ENCODE results near the gene CLEC18C. TPM values are rescaled to one million over a fixed set of nuclear protein-coding genes. Genes with fewer than 3 reads are reported as not detected.
"Not testable (repeated sequence)": the region's sequence is repeated elsewhere in the genome, so short reads cannot be mapped to it uniquely, and the experiment has no call there.

The CLEC18C gene
- total RNA-seq (2021) (8.9 and 11.6 TPM in 2 replicates), Bru-seq, nascent RNA (percentile 35 among the genes with signal in this experiment), BruChase-seq, experiment 1, labeled RNA remaining after a 2-hour chase (percentile 44 among the genes with signal in this experiment), BruChase-seq, experiment 2, labeled RNA remaining after a 6-hour chase (percentile 60 among the genes with signal in this experiment)
- long read RNA-seq, partial matches to known transcripts = 1 of 3 reads
- long read RNA-seq, other reads (novel, unspliced or antisense) = 2 of 3 reads

DNA sequence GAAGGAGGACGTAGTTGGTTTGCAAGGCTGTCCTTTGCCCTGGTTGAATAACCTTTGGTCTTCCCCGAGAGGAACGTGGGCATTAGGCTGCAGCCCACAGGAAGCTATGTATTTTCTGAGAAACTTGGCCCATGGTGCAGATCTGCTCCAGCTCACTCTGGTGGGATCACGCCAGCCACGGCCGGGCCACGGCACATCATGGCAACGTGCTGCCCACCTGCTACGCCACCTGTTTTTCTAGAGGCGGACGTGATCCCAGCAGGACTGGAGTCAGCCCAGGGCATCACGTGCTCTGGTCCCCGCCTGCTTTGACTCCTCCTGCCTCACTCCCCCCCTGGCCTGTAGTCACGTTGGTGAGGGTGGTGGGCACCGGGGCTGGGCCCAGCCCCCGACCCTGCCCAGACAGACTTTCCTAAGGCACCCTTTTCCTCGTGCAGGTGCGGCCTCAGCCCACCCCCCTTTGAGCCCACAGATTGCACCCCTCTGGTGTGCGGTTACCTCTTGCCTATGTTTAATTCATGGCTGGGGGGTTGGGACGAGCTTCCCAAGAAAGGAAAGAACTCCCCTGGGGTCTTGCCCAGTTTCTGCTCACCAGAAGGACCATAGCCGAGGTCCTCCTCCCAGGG, at the start of gene CLEC18C:
Gene CLEC18C, plus strand, starts transcription at position 576 of the 626 bp plus-strand sequence. CDS start 492 bp downstream, outside the sequence.
- H3K4me3 ChIP-seq (ENCODE audit: low read depth, low read length, poor library complexity, severe bottlenecking); POLR2A ChIA-PET (ENCODE audit: low non-redundant PET); CTCF ChIA-PET; H3K9me3 ChIP-seq (ENCODE audit: low read depth, low read length, poor library complexity, severe bottlenecking); BruUV-seq (replicated peaks); H3K4me1 ChIP-seq (ENCODE audit: insufficient read depth, low read length, poor library complexity, severe bottlenecking); H3K27me3 ChIP-seq (replicated peaks; ENCODE audit: insufficient read depth, low read depth, low read length, poor library complexity); intact Hi-C loops (cut with micrococcal nuclease; ENCODE audit: unreplicated experiment); DNase-seq (ENCODE audit: low spot score); H3K27ac ChIP-seq (ENCODE audit: low read depth, low read length, poor library complexity, severe bottlenecking); H3K36me3 ChIP-seq (ENCODE audit: insufficient read depth, low read length, poor library complexity, severe bottlenecking): not testable (repeated sequence)

DNA sequence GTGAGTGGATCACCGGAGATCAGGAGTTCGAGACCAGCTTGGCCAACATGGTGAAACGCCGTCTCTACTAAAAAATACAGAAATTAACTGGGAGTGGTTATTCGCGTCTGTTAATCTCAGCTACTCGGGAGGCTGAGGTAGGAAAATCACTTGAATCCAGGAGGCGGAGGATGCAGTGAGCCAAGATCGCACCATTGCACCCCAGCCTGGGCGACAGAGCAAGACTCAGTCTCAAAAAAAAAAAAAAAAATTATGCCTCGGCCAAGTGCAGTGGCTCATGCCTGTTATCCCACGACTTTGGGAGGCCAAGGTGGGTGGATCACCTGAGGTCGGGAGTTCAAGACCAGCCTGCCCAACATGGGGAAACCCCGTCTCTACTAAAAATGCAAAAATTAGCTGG, 49.8 kb upstream of the CLEC18C start:
- CTCF ChIA-PET; intact Hi-C loops (cut with micrococcal nuclease; ENCODE audit: unreplicated experiment): not testable (repeated sequence)

DNA sequence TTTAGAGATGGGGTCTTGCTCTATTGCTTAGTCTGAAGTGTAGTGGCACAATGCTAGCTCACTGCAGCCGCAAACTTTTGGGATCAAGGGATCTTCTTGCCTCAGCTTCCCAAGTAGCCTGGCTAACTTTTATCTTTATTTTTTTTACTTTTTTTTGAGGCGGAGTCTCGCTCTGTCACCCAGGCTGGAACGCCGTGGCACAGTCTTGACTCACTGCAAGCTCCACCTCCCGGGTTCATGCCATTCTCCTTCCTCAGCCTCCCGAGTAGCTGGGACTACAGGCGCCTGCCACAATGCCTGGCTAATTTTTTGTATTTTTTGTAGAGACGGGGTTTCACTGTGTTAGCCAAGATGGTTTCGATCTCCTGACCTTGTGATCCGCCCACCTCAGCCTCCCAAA, 47.4 kb upstream of the CLEC18C start:
- H3K9me3 ChIP-seq (ENCODE audit: low read depth, low read length, poor library complexity, severe bottlenecking); CTCF ChIA-PET; POLR2A ChIA-PET (ENCODE audit: low non-redundant PET); H3K4me3 ChIP-seq (ENCODE audit: low read depth, low read length, poor library complexity, severe bottlenecking); BruUV-seq (replicated peaks); DNase-seq (ENCODE audit: low spot score); H3K4me1 ChIP-seq (ENCODE audit: insufficient read depth, low read length, poor library complexity, severe bottlenecking); H3K27me3 ChIP-seq (replicated peaks; ENCODE audit: insufficient read depth, low read depth, low read length, poor library complexity); H3K27ac ChIP-seq (ENCODE audit: low read depth, low read length, poor library complexity, severe bottlenecking); intact Hi-C loops (cut with micrococcal nuclease; ENCODE audit: unreplicated experiment): not testable (repeated sequence)
- peaks cover 24% of the 10 kb centered on the region for H3K36me3 ChIP-seq (ENCODE audit: insufficient read depth, low read length, poor library complexity, severe bottlenecking)

More for the DNA sequence above, 49.8 kb upstream of the CLEC18C start:
- H3K27me3 ChIP-seq (replicated peaks; ENCODE audit: insufficient read depth, low read depth, low read length, poor library complexity); H3K4me3 ChIP-seq (ENCODE audit: low read depth, low read length, poor library complexity, severe bottlenecking); H3K4me1 ChIP-seq (ENCODE audit: insufficient read depth, low read length, poor library complexity, severe bottlenecking); BruUV-seq (replicated peaks); DNase-seq (ENCODE audit: low spot score); H3K27ac ChIP-seq (ENCODE audit: low read depth, low read length, poor library complexity, severe bottlenecking); H3K9me3 ChIP-seq (ENCODE audit: low read depth, low read length, poor library complexity, severe bottlenecking): not testable (repeated sequence)
- POLR2A ChIA-PET (ENCODE audit: low non-redundant PET) = interaction anchor here (0.6 kb wide), 1 partner anchor 9 kb away, joined by 5 read pairs; no protein-coding TSS in a partner anchor
- H3K36me3 ChIP-seq (ENCODE audit: insufficient read depth, low read length, poor library complexity, severe bottlenecking) = peaks cover 11% of the 10 kb centered on the region

DNA sequence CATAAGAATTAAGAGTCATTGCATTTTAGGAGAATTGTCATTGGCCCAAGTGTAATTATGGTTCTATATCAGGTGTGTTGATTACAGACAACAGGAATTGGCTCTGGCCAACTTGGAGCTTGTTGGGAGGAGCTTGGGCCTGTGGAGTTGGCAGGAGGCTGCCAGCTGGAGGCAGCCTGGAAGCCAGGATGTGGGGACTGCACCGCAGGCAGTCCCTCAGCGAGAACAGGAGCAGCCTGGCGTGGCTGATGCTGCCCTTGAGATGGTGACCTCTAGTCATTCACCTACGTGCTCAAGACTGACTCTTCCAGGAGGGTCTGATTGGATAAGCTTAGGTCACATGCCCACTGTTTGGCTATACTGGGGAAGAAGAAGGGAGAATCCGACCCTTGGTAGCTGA, 45.9 kb upstream of the CLEC18C start:
- H3K27ac ChIP-seq (ENCODE audit: low read depth, low read length, poor library complexity, severe bottlenecking); intact Hi-C loops (cut with micrococcal nuclease; ENCODE audit: unreplicated experiment); H3K4me1 ChIP-seq (ENCODE audit: insufficient read depth, low read length, poor library complexity, severe bottlenecking); DNase-seq (ENCODE audit: low spot score); H3K4me3 ChIP-seq (ENCODE audit: low read depth, low read length, poor library complexity, severe bottlenecking); CTCF ChIA-PET; H3K27me3 ChIP-seq (replicated peaks; ENCODE audit: insufficient read depth, low read depth, low read length, poor library complexity); POLR2A ChIA-PET (ENCODE audit: low non-redundant PET); H3K9me3 ChIP-seq (ENCODE audit: low read depth, low read length, poor library complexity, severe bottlenecking); BruUV-seq (replicated peaks): not testable (repeated sequence)
- H3K36me3 ChIP-seq (ENCODE audit: insufficient read depth, low read length, poor library complexity, severe bottlenecking) = peaks cover 21% of the 10 kb centered on the region

DNA sequence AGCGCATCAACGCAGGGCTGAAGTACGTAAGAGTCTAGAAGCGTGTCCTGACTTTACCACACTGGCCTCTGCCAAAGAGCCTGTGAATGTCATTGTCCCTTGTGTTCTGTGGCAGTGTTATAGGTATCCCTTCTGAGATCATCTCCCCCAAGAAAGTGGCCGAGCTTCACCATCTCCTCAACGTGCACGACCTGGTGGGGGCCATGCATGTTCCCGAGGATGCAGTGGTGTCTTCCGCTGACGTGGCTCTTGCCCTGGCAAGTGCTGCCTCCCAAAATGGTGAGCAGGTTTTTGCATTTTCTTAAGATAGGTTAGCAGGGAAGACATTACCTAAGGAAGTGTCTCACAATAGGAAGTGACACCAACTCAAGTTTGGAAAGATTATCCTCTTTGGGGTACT, 44.7 kb upstream of the CLEC18C start:
- POLR2A ChIA-PET (ENCODE audit: low non-redundant PET); H3K4me1 ChIP-seq (ENCODE audit: insufficient read depth, low read length, poor library complexity, severe bottlenecking); intact Hi-C loops (cut with micrococcal nuclease; ENCODE audit: unreplicated experiment); DNase-seq (ENCODE audit: low spot score); H3K27me3 ChIP-seq (replicated peaks; ENCODE audit: insufficient read depth, low read depth, low read length, poor library complexity); H3K9me3 ChIP-seq (ENCODE audit: low read depth, low read length, poor library complexity, severe bottlenecking); H3K27ac ChIP-seq (ENCODE audit: low read depth, low read length, poor library complexity, severe bottlenecking); BruUV-seq (replicated peaks); H3K4me3 ChIP-seq (ENCODE audit: low read depth, low read length, poor library complexity, severe bottlenecking); CTCF ChIA-PET: not testable (repeated sequence)
- peaks cover 21% of the 10 kb centered on the region for H3K36me3 ChIP-seq (ENCODE audit: insufficient read depth, low read length, poor library complexity, severe bottlenecking)

DNA sequence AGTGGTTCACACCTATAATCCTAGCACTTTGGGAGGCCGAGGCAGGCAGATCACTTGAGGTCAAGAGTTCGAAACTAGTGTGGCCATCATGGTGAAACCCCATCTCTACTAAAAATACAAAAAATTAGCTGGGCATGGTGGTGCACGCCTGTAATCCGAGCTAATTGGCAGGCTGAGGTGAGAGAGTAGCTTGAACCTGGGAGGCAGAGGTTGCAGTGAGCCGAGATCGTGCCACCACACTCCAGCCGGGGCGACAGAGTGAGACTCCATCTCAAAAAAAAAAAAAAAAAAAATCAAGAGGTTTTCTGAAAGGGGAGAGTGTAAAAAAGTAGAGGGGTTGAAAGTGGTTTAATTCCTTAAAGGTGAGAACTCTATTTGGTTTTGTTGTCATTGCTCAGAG, 37.8 kb upstream of the CLEC18C start:
- H3K4me1 ChIP-seq (ENCODE audit: insufficient read depth, low read length, poor library complexity, severe bottlenecking); H3K9me3 ChIP-seq (ENCODE audit: low read depth, low read length, poor library complexity, severe bottlenecking); BruUV-seq (replicated peaks); POLR2A ChIA-PET (ENCODE audit: low non-redundant PET); H3K4me3 ChIP-seq (ENCODE audit: low read depth, low read length, poor library complexity, severe bottlenecking); H3K27me3 ChIP-seq (replicated peaks; ENCODE audit: insufficient read depth, low read depth, low read length, poor library complexity); CTCF ChIA-PET; DNase-seq (ENCODE audit: low spot score); H3K27ac ChIP-seq (ENCODE audit: low read depth, low read length, poor library complexity, severe bottlenecking); intact Hi-C loops (cut with micrococcal nuclease; ENCODE audit: unreplicated experiment): not testable (repeated sequence)
- peaks cover 25% of the 10 kb centered on the region for H3K36me3 ChIP-seq (ENCODE audit: insufficient read depth, low read length, poor library complexity, severe bottlenecking)

DNA sequence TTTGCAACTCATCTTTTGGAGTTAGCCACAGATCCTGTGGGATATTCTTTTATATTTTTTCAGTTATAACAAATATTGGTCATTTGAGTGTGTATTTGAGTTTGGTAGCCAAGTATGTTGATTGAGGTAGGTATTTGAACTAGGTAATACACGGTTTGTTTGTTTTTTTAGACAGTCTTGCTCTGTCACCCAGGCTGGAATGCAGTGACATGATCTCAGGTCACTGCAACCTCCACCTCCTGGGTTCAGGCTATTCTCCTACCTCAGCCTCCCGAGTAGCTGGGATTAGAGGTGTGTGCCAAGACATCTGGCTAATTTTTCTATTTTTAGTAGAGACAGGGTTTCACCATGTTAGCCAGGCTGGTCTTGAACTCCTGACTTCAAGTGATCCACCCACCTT, 37.0 kb upstream of the CLEC18C start:
- POLR2A ChIA-PET (ENCODE audit: low non-redundant PET); BruUV-seq (replicated peaks); CTCF ChIA-PET: not testable (repeated sequence)

More for the DNA sequence above, 37.0 kb upstream of the CLEC18C start:
- H3K9me3 ChIP-seq (ENCODE audit: low read depth, low read length, poor library complexity, severe bottlenecking); intact Hi-C loops (cut with micrococcal nuclease; ENCODE audit: unreplicated experiment); DNase-seq (ENCODE audit: low spot score); H3K27ac ChIP-seq (ENCODE audit: low read depth, low read length, poor library complexity, severe bottlenecking); H3K27me3 ChIP-seq (replicated peaks; ENCODE audit: insufficient read depth, low read depth, low read length, poor library complexity); H3K4me3 ChIP-seq (ENCODE audit: low read depth, low read length, poor library complexity, severe bottlenecking); H3K4me1 ChIP-seq (ENCODE audit: insufficient read depth, low read length, poor library complexity, severe bottlenecking): not testable (repeated sequence)
- peaks cover 27% of the 10 kb centered on the region for H3K36me3 ChIP-seq (ENCODE audit: insufficient read depth, low read length, poor library complexity, severe bottlenecking)
